GM19397 (cell line): ENCODE results near the gene DCAF8L1.
"Not testable (repeated sequence)": the region's sequence is repeated elsewhere in the genome, so short reads cannot be mapped to it uniquely, and the experiment has no call there.

Source experiments
- ATAC-seq: cut with Tn5 transposase; IDR thresholded peaks from one replicate; pipeline ENCODE4 v1.9.1; 2021; ENCODE audit warnings: mild to moderate bottlenecking, moderate library complexity; ENCODE audit not compliant: unreplicated experiment

Gene DCAF8L1

GRCh38 chrX:27981349-27981748 is at the start of gene DCAF8L1:
TSS of gene DCAF8L1 (minus strand) at chrX:27981449. CDS start at chrX:27981334, 115 bp downstream.
- ATAC-seq, result no peak

- no peak for ATAC-seq
Observed at GRCh38 chrX:28022371-28022770, 41.1 kb upstream of the DCAF8L1 start.

GRCh38 chrX:28016823-28017222 is 35.6 kb upstream of the DCAF8L1 start:
- ATAC-seq, result no peak

GRCh38 chrX:28015993-28016392 is 34.7 kb upstream of the DCAF8L1 start:
- no peak for ATAC-seq

GRCh38 chrX:28010875-28011274 is 29.6 kb upstream of the DCAF8L1 start:
- no peak for ATAC-seq

GRCh38 chrX:27998666-27999065 is 17.4 kb upstream of the DCAF8L1 start:
- no peak for ATAC-seq

- no peak for ATAC-seq
Observed at GRCh38 chrX:27997622-27998021, 16.4 kb upstream of the DCAF8L1 start.

GRCh38 chrX:27996132-27996531 is 14.9 kb upstream of the DCAF8L1 start:
- no peak for ATAC-seq

GRCh38 chrX:27995611-27996010 is 14.4 kb upstream of the DCAF8L1 start:
- no peak for ATAC-seq

- ATAC-seq, result no peak
Observed at GRCh38 chrX:27987862-27988646, 6.8 kb upstream of the DCAF8L1 start.

- ATAC-seq, result not testable (repeated sequence)
Observed at GRCh38 chrX:27976934-27977333, 4.3 kb downstream of the DCAF8L1 start.

GRCh38 chrX:27976284-27976683 is 5.0 kb downstream of the DCAF8L1 start:
- no peak for ATAC-seq

- ATAC-seq, result no peak
Observed at GRCh38 chrX:27968878-27969277, 12.4 kb downstream of the DCAF8L1 start.

- no peak for ATAC-seq
Observed at GRCh38 chrX:27968352-27968751, 12.9 kb downstream of the DCAF8L1 start.

- no peak for ATAC-seq
Observed at GRCh38 chrX:27966955-27967354, 14.3 kb downstream of the DCAF8L1 start.

- no peak for ATAC-seq
Observed at GRCh38 chrX:27966492-27966891, 14.8 kb downstream of the DCAF8L1 start.

- not testable (repeated sequence) for ATAC-seq
Observed at GRCh38 chrX:27965348-27965747, 15.9 kb downstream of the DCAF8L1 start.

GRCh38 chrX:27964432-27964831 is 16.8 kb downstream of the DCAF8L1 start:
- no peak for ATAC-seq

GRCh38 chrX:27960410-27960809 is 20.8 kb downstream of the DCAF8L1 start:
- ATAC-seq, result not testable (repeated sequence)

GRCh38 chrX:27953171-27953570 is 28.1 kb downstream of the DCAF8L1 start:
- no peak for ATAC-seq

- no peak for ATAC-seq
Observed at GRCh38 chrX:27933361-27933760, 47.9 kb downstream of the DCAF8L1 start.
